Gastrocnemius medialis (tissue), 4 donors: ENCODE data around the gene PHF21B. TPM values are rescaled to one million over a fixed set of nuclear protein-coding genes. Genes with fewer than 3 reads are reported as not detected.
"Not testable (repeated sequence)": the region's sequence is repeated elsewhere in the genome, so short reads cannot be mapped to it uniquely, and the experiment has no call there.

Source experiments
- ATAC-seq, 2 donors: fragments of 150-250 bp; one replicate each; pipeline ENCODE4 v1.9.1; 2016
- DNase-seq, 2 donors: peaks; one replicate each; pipeline ENCODE4 v3.0.0-alpha.2; 2019
- H3K27ac ChIP-seq, 4 donors: fragments of 200-600 bp; sonication (generic); 1 replicate in 1 of 4; 2 replicates in 3 of 4; pipeline ENCODE4 v1.5.1; 2016 to 2018; ENCODE audit warnings: mild to moderate bottlenecking in 2 of 4, moderate library complexity in 1 of 4
- H3K27me3 ChIP-seq, 3 donors: fragments of 200-600 bp; sonication (generic) in 2 of 3; 1 replicate in 1 of 3; 2 replicates in 2 of 3; pipeline versions ENCODE4 v1.5.1 to v1.6.0; 2016 to 2019; ENCODE audit warnings: mild to moderate bottlenecking in 1 of 3, moderate library complexity in 1 of 3
- H3K36me3 ChIP-seq, 2 donors: fragments of 200-600 bp; sonication (generic) in 1 of 2; one replicate each; pipeline ENCODE4 v1.5.1; 2017 to 2018
- H3K4me1 ChIP-seq, 2 donors: fragments of 200-600 bp; sonication (generic) in 1 of 2; one replicate each; pipeline ENCODE4 v1.5.1; 2016 to 2017; ENCODE audit warnings: mild to moderate bottlenecking in 2 of 2
- H3K4me3 ChIP-seq, 4 donors: fragments of 200-600 bp; sonication (generic) in 3 of 4; 1 replicate in 1 of 4; 2 replicates in 3 of 4; pipeline ENCODE4 v1.5.1; 2016 to 2019; ENCODE audit warnings: mild to moderate bottlenecking in 2 of 4
- H3K9me3 ChIP-seq, 3 donors: fragments of 200-600 bp; sonication (generic) in 2 of 3; 1 replicate in 1 of 3; 2 replicates in 2 of 3; pipeline ENCODE4 v1.5.1; 2016 to 2019
- POLR2A ChIP-seq, 2 donors: fragments of 450-650 bp; IDR thresholded peaks; one replicate each; pipeline ENCODE4 v1.6.1; 2017; ENCODE audit warnings: antibody characterized with exemption in 2 of 2, mild to moderate bottlenecking in 2 of 2, moderate library complexity in 2 of 2
- in situ Hi-C, 4 donors: fragments of 200-750 bp; cut with MboI; loops; one replicate each; pipeline versions ENCODE4 v1.15.0 to v1.8.0; 2017; ENCODE audit warnings: low sequenced_read_pairs in 4 of 4
- intact Hi-C: fragments of 100-400 bp; cut with DNase I; formaldehyde crosslinking; loops from one replicate; pipeline ENCODE4 v1.15.1; 2023; ENCODE audit warnings: low total_unique reads
- total RNA-seq, 4 donors: library from RNA; depleted of rRNA; stranded (reverse); fragments of >200 nt; gene quantifications; one replicate each; pipeline versions ENCODE4 v1.1.0 to v1.2.3, GENCODE V29; 2016
- TF ChIP-seq, protein P1 (sequence below), 5 experiments: fragments of 450-650 bp in 3 of 5; fragments of 200-600 bp in 2 of 5; sonication (generic) in 2 of 5; IDR thresholded peaks in 4 of 5; conservative IDR thresholded peaks in 1 of 5; 1 replicate in 4 of 5; 2 replicates in 1 of 5; pipeline ENCODE4 v1.5.1; 2016 to 2019; ENCODE audit warnings: antibody characterized with exemption in 5 of 5, mild to moderate bottlenecking in 3 of 5, moderate library complexity in 3 of 5

PHF21B gene
- total RNA-seq, 4 donors from 2014 or later, result 0.07 TPM; not detected in 3

- Histone ChIP-seq H3K9me3 (peaks cover 0 to 9% (median 0%) of the 10 kb centered on the region in 3 donors), H3K27ac (no peak overlapping the region), H3K4me1 (no peaks in the 10 kb centered on the region), H3K36me3 (no peaks in the 10 kb centered on the region), H3K27me3 (no peaks in the 10 kb centered on the region), H3K4me3 (no peak overlapping the region)
- no peak for TF ChIP-seq POLR2A (IDR thresholded peaks at IDR 0.05)
- TF ChIP-seq, protein P1, sequence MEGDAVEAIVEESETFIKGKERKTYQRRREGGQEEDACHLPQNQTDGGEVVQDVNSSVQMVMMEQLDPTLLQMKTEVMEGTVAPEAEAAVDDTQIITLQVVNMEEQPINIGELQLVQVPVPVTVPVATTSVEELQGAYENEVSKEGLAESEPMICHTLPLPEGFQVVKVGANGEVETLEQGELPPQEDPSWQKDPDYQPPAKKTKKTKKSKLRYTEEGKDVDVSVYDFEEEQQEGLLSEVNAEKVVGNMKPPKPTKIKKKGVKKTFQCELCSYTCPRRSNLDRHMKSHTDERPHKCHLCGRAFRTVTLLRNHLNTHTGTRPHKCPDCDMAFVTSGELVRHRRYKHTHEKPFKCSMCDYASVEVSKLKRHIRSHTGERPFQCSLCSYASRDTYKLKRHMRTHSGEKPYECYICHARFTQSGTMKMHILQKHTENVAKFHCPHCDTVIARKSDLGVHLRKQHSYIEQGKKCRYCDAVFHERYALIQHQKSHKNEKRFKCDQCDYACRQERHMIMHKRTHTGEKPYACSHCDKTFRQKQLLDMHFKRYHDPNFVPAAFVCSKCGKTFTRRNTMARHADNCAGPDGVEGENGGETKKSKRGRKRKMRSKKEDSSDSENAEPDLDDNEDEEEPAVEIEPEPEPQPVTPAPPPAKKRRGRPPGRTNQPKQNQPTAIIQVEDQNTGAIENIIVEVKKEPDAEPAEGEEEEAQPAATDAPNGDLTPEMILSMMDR (IDR thresholded peaks at IDR 0.05 in 4 of 5, conservative IDR thresholded peaks at IDR 0.05 in 1 of 5), result no peak
- in situ Hi-C loops, result no loop called here
- no peak for ATAC-seq
- intact Hi-C loops, result no loop called here
- DNase-seq, result no peak
These were observed 103.4 kb downstream of the PHF21B start for GRCh38 chr22:44906248-44906936.

- H3K9me3 ChIP-seq, result peaks cover 0 to 14% (median 0%) of the 10 kb centered on the region in 3 donors
- H3K27me3 ChIP-seq, H3K27ac ChIP-seq, intact Hi-C loops, H3K36me3 ChIP-seq, H3K4me3 ChIP-seq, DNase-seq, in situ Hi-C loops, ATAC-seq, H3K4me1 ChIP-seq: not testable (repeated sequence)
These were observed 105.2 kb downstream of the PHF21B start for GRCh38 chr22:44904492-44905152.

- DNase-seq, intact Hi-C loops, in situ Hi-C loops, H3K36me3 ChIP-seq, ATAC-seq, H3K27me3 ChIP-seq, H3K27ac ChIP-seq, H3K4me1 ChIP-seq, H3K4me3 ChIP-seq: not testable (repeated sequence)
- H3K9me3 ChIP-seq, result peaks cover 0 to 14% (median 0%) of the 10 kb centered on the region in 3 donors
These were observed 106.6 kb downstream of the PHF21B start for GRCh38 chr22:44903164-44903563.

DNA sequence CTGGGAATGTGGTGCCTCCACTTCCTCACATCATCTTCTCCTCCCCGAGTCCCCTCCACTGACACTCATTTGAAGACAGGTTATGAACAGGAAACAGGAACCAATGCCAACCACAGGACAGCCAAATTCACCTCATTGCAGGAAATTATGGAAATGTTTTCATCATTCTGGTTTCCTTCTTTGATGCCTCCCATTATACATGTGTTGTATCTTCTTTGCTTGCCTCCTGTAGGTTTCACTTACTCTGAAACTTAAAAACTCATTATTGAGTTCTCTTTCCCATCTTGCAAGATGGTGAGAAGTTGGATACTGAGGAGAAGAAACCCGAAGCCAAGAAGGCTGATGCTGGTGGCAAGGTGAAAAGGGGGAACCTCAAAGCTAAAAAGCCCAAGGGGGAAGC, 108.5 kb downstream of the PHF21B start:
- H3K27ac ChIP-seq, result no peak overlapping the region
- peaks cover 0 to 14% (median 0%) of the 10 kb centered on the region in 3 donors for H3K9me3 ChIP-seq
- in situ Hi-C loops (no loop called here), intact Hi-C loops (no loop called here)
- H3K4me1 ChIP-seq, result no peaks in the 10 kb centered on the region
- TF ChIP-seq POLR2A (IDR thresholded peaks at IDR 0.05), result no peak
- TF ChIP-seq, protein P1 (IDR thresholded peaks at IDR 0.05 in 4 of 5, conservative IDR thresholded peaks at IDR 0.05 in 1 of 5), result no peak
- no peaks in the 10 kb centered on the region for H3K27me3 ChIP-seq
- no peak for DNase-seq
- no peaks in the 10 kb centered on the region for H3K36me3 ChIP-seq
- no peak overlapping the region for H3K4me3 ChIP-seq
- no peak for ATAC-seq

DNA sequence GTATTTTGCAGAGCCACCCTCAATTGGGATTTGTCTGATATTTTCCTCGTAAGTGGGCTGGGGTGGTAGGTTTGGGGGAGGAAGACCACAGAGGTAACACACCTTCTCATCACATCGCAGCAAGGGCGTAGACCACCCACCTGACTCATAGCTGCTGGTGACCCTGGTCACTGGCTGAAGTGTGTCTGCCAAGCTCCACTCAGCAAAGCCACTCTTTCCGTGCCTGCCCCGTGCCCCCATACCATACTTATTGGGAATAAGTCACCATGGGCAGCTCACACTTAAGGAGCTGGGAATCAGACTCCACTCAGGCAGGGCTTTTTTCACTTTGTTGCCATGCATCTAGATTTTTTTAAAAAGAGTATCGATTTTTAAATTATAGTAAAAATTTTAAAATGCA, 111.6 kb downstream of the PHF21B start:
- no peak for DNase-seq
- in situ Hi-C loops (no loop called here), intact Hi-C loops (no loop called here)
- H3K4me3 ChIP-seq, result no peak overlapping the region
- no peak for ATAC-seq
- no peak overlapping the region for H3K27ac ChIP-seq
- TF ChIP-seq, protein P1 (IDR thresholded peaks at IDR 0.05 in 4 of 5, conservative IDR thresholded peaks at IDR 0.05 in 1 of 5), result no peak
- TF ChIP-seq POLR2A (IDR thresholded peaks at IDR 0.05), result no peak
- no peaks in the 10 kb centered on the region for H3K4me1 ChIP-seq
- no peaks in the 10 kb centered on the region for H3K27me3 ChIP-seq
- H3K36me3 ChIP-seq, result no peaks in the 10 kb centered on the region
- H3K9me3 ChIP-seq, result peaks cover 0 to 14% (median 0%) of the 10 kb centered on the region in 3 donors
